SK-N-SH treated with all-trans-retinoic acid at 6 μM for 48 hours (cell line): ENCODE data around the gene ILKAP.

Source experiments
- ARNTL ChIP-seq: fragments of 450-650 bp; formaldehyde crosslinking; IDR thresholded peaks from 2 replicates; pipeline ENCODE4 v1.5.0; 2020; ENCODE audit warnings: low read depth, mild to moderate bottlenecking, moderate library complexity, borderline replicate concordance
- ESRRG ChIP-seq: fragments of 250-450 bp; sonication (Bioruptor Pico); IDR thresholded peaks from 2 replicates; pipeline ENCODE4 v1.6.1; 2021; ENCODE audit warnings: mild to moderate bottlenecking
- OSR1 ChIP-seq: fragments of 250-450 bp; sonication (Bioruptor Pico); IDR thresholded peaks from 2 replicates; pipeline ENCODE4 v1.8.0; 2022; ENCODE audit warnings: moderate library complexity, mild to moderate bottlenecking, inconsistent platforms
- PATZ1 ChIP-seq: fragments of 250-450 bp; sonication (Bioruptor Pico); IDR thresholded peaks from 2 replicates; pipeline ENCODE4 v1.8.0; 2020; ENCODE audit warnings: mild to moderate bottlenecking, moderate library complexity, borderline replicate concordance
- SNAI2 ChIP-seq: fragments of 250-450 bp; sonication (Bioruptor Pico); IDR thresholded peaks from 2 replicates; pipeline ENCODE4 v1.5.0; 2020; ENCODE audit warnings: mild to moderate bottlenecking, moderate library complexity
- ZFP3 ChIP-seq: fragments of 250-450 bp; sonication (Bioruptor Pico); IDR thresholded peaks from 2 replicates; pipeline ENCODE4 v1.5.0; 2020; ENCODE audit warnings: mild to moderate bottlenecking, moderate library complexity
- ZFP30 ChIP-seq: fragments of 450-650 bp; formaldehyde crosslinking; IDR thresholded peaks from 2 replicates; pipeline ENCODE4 v1.5.0; 2022; ENCODE audit warnings: mild to moderate bottlenecking, moderate library complexity
- ZNF565 ChIP-seq: fragments of 450-650 bp; formaldehyde crosslinking; conservative IDR thresholded peaks from 2 replicates; pipeline ENCODE4 v1.5.0; 2020; ENCODE audit warnings: low read depth, mild to moderate bottlenecking, moderate library complexity
- ZNF8 ChIP-seq: fragments of 450-650 bp; formaldehyde crosslinking; IDR thresholded peaks from 2 replicates; pipeline ENCODE4 v1.5.0; 2020; ENCODE audit warnings: mild to moderate bottlenecking, moderate library complexity
- TF ChIP-seq, protein P1 (sequence below): fragments of 250-450 bp; sonication (Bioruptor Pico); IDR thresholded peaks from 2 replicates; pipeline ENCODE4 v1.5.1; 2020; ENCODE audit warnings: low read depth, mild to moderate bottlenecking, moderate library complexity

DNA sequence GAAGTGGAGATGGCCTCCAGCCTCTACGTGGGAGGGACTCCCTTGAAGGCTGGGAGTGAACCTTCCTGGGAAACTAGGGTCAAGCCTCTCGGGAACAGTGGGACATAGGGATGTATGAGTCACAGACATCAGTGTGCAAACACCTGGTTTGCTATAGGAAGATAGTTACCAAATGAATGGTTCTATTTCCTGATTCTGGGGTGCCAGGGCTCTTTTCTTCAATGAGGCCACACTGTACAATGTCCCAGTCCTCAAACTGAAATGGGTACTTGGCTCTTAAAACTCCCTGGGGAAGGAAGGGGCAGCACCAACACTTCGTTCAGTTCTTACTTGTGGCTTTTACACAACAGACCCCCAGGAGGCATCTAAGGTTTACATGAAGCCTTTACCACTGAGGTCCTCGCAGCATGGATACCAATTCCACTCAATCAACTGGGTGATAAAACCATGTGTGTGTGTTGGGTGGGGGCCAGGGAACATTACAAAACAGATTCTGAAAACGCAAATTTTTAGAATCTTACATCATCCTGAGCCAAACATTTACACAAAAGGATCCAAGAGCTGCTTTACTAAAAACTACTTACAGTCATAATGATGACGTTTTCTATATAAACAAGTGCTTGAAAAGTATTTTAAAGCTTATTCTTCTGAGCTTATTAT lies 34.3 kb downstream of the ILKAP start:
- TF ChIP-seq ESRRG (CRISPR knock-in tag) (no peak), PATZ1 (CRISPR knock-in tag) (no peak), ARNTL (CRISPR knock-in tag) (no peak), ZNF8 (CRISPR knock-in tag) (no peak), ZFP3 (CRISPR knock-in tag) (no peak), SNAI2 (CRISPR knock-in tag) (no peak), ZNF565 (CRISPR knock-in tag) (no peak), ZFP30 (CRISPR knock-in tag) (no peak), OSR1 (CRISPR knock-in tag) (no peak)
- TF ChIP-seq, protein P1, sequence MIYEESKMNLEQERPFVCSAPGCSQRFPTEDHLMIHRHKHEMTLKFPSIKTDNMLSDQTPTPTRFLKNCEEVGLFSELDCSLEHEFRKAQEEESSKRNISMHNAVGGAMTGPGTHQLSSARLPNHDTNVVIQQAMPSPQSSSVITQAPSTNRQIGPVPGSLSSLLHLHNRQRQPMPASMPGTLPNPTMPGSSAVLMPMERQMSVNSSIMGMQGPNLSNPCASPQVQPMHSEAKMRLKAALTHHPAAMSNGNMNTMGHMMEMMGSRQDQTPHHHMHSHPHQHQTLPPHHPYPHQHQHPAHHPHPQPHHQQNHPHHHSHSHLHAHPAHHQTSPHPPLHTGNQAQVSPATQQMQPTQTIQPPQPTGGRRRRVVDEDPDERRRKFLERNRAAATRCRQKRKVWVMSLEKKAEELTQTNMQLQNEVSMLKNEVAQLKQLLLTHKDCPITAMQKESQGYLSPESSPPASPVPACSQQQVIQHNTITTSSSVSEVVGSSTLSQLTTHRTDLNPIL = no peak
